GM18858 (cell line): Measurements from ENCODE around the gene CAMK1G.

Source experiments
- ATAC-seq: cut with Tn5 transposase; IDR thresholded peaks from one replicate; pipeline ENCODE4 v1.9.1; 2021; ENCODE audit not compliant: unreplicated experiment

CAMK1G gene

DNA sequence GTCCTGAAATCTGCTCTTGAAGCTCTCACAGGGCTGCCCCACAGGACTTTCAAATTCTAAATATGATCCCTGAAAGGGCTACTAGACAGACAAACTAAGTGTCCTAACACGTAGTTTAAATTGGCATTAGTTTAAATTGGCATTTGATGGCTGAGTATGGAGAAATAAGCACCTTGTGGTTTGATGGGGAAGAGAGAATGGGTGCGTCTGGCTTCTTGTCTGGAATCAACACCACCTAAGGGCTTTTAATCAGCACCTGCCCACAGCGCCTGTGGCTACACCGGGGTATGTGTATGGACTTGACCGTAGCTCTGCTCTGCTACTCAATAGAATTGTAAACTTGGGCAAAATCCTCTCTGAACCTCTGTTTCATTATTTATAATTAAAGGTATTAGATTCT lies 74.4 kb downstream of the CAMK1G start:
- no peak for ATAC-seq

GRCh38 chr1:209659909-209660308 lies 76.4 kb downstream of the CAMK1G start:
- peak; percentile 89 for ATAC-seq

DNA sequence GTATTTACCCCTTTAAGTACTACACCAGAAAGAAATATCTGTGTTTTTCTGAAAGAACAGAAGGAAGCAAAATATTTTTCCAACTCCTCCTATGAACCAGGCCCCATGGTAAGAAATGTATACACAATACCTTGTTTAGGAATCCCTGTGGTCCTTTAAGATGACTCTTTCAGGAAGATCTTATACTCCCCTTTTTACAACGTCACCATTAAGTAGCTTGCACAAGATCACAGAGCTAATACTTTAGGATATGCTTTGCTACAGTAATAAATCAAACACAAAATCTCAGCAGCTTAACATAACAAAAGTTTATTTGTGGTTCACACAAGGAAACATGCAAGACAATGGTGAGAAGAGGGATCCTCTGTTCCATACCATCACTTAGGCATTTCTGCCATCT lies 77.6 kb downstream of the CAMK1G start:
- no peak for ATAC-seq

DNA sequence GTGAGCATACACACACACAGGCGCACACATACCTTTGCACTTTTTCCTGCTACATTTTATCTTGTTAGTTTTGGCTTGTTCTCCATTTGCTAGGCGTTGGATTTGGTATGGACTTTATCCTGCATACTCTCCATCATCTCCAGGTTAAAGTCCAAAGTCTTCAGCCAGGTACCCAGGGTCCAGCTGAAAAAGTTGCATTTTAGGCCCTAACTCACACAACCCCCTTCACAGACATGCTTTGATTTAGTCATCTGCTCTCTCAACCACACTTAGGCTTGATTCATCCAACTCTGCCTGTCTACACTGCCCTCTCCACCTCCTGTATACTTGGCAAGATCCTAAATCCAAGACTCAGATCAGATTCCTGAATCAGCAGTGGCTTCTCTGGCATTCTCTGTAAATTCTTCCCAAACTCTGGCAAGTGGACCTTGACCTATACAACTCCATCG lies 79.4 kb downstream of the CAMK1G start:
- no peak for ATAC-seq
